NCI-H146 treated with DMSO at 0.1 percent for 48 hours (cell line): ENCODE measurements around the gene POU2F3.

Experiments used
- DNase-seq: peaks from one replicate; lab custom pipeline; 2025; ENCODE audit not compliant: unreplicated experiment; lab: John Stamatoyannopoulos, UW

The POU2F3 gene

DNA sequence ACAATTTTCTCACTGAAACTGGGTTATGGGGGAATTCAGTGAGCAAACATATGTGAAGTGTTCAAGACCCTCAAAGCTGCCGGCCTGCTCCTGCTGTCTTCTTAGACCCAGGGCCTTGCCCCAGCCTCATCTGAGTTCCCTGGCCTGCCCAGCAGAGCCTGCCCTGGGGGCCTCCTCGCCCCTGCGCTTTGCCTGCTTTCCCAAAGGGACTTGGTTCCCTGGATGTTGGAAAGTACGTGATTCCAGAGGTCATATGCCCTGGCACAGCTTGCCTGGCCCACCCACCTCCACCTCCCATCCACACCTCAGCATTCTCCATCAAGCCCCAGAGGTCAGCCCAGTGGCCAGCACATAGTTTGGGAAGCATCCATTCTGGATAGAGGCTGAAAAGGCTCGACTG, 13.7 kb upstream of the POU2F3 start:
- no peak for DNase-seq

DNA sequence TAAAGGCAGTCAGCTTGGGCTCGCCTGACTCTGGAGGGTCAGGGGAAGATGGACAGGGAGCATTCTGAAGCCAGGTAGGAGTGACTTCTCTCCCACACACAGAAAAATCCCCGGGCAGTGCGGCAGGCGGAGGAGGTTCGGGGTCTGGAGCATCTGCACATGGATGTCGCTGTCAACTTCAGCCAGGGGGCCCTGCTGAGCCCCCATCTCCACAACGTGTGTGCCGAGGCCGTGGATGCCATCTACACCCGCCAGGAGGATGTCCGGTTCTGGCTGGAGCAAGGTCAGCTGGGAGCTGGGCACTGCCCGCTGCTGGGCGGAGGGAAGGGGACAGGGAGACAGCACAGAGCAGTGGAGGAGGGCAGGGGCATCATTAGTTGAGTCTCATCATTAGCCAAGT, 13.2 kb upstream of the POU2F3 start:
- DNase-seq = no peak

DNA sequence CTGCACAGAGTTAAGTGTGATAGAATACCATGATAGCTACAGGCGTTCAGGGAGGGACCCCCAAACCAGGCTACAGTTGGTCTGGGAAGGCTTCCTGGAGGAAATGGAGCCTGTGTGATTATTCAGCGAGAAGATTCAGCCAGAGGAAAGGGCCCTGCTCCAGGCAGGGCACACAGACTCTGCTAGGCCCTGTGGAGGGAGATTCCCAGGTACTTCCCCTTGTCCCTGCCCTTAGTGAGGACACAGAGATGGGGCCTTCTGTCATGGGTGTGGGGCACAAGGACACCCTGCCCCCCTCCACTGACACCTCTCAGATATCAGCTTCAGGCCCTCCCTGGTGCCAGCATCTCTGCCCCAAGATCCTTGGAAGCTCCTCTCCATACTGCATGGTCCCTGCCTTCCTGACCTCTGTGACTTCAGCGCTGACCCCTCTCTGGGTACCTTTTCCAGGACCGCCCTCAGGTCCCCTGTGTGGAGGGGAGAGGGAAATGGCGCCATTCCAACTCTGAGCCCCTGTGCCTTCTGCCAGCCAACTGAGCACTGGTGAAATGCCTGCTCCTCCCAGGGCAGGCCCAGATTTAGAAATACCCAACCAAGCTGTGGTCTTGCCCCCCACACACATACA, 12.6 kb upstream of the POU2F3 start:
- no peak for DNase-seq

DNA sequence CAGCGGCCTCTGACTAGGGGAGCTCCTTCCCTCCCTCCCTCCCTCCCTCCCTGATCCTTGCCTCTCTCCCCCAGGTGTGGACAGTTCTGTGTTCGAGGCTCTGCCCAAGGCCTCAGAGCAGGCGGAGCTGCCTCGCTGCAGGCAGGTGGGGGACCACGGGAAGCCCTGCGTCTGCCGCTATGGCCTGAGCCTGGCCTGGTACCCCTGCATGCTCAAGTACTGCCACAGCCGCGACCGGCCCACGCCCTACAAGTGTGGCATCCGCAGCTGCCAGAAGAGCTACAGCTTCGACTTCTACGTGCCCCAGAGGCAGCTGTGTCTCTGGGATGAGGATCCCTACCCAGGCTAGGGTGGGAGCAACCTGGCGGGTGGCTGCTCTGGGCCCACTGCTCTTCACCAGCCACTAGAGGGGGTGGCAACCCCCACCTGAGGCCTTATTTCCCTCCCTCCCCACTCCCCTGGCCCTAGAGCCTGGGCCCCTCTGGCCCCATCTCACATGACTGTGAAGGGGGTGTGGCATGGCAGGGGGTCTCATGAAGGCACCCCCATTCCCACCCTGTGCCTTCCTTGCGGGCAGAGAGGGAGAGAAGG, 11.1 kb upstream of the POU2F3 start:
- DNase-seq = no peak

DNA sequence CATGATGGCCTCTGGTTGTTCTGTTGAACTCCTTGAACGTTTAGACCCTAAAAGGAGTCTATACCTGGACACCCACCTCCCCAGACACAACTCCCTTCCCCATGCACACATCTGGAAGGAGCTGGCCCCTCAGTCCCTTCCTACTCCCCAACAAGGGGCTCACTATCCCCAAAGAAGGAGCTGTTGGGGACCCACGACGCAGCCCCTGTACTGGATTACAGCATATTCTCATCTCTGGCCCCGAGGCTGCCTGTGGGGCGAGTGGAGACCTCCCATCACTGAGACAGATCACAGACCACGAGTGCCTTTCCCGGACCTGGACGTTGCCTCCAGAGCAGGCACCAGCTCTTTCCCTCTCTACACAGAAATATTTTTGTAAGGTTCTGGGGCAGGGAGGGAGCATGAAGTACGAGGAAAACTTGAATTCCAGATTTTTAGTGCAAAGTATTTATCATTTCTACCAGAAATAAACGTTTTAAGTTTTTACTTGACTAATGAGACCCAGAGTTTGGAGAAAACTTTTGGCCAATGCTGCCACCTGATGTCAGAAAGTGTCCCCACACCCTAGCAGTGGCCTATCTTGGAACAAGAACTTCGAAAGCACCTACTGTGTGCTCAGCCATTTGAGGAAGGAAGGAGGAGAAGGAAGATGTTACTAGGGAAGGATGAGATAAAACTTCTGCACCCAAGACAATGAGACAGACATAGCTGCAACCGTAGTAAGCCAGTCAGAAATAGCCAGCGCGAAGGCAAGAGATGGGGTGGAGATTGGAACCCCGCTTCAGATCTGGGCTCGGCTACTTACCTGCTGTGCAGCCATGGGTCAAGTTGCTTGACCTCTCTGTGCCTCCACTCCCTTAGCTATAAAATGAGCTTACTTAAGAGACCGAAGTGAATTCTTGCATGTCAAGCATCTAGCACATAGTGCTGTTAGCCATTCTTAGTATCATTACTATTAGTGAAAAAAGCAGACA, 10.2 kb upstream of the POU2F3 start:
- DNase-seq = no peak

DNA sequence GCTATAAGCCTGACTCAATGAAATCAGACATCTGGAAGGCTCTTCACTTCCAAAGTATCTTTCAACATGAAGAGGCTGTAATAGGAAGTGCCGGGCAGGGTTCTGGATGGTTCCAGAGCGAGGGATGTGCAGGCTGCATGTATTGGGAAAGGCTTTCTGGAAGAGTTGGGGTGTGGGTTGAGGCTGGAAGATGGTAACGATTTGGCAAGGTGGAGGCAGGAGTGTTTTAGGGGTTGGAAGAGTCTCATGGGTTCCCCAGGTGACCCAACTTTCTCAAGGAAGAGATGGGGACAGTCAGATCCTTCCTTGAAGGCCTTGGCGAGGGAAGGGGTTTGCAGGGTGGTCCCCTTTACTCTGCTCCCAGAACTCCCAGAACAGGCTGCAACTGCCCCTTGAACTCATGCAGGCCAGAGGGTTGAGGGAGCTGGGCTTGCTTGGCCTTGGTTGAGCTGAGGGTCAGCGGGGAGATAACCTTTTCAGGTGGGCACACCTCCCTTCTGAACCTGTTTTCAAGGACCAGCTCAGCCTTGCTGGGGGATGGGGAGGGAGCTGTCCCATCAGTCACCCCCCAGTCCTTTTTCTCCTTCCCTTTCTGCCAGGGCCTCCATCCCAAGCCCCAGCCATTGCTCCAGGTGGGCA, 9.4 kb upstream of the POU2F3 start:
- DNase-seq = no peak

DNA sequence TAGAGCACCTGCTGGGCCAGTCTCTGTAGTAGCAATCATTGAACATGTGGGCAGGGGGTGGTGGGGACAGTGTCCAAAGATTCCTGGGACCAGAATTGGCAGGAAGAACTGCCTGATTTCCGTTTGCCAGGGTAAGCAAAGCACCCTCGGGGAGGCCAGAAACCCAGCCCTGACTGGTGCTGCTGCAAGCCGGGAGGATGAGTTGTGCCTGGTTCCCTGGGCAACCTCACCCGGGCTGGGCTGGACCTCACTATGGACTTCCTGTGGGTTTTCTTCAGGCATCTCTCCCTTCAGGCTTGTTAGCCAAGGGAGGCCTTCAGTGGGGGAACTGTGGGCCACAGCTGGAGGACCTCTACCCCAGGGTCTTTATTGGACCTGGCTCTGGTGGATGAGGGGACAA, 8.0 kb upstream of the POU2F3 start:
- no peak for DNase-seq

DNA sequence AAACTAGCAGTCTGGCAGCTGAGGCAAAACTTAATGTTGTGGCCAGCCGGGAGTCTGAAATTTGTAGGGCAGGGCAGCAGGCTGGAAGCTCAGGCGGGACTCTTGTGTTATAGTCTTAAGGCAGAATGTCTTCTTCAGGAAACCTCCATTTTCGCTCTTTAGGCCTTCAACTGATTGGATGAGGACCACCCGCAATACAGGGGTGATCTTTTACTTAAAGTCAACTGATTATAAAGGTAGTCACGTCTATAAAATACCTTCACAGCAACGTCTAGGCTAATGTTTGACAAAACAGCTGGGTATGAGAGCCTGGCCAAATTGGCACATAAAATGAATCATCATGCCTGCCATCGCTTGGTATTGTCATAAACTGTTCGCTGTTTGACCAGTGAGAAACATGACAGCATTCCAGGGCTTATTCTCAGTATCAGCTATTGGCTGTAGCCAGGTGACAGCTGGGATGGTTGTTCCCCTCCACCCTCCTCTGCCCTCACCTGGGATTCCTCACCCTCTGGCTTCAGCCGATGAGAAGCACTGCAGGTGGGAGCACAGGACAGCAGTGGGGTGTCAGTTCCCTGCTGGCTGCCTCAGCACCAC, 6.6 kb upstream of the POU2F3 start:
- no peak for DNase-seq

DNA sequence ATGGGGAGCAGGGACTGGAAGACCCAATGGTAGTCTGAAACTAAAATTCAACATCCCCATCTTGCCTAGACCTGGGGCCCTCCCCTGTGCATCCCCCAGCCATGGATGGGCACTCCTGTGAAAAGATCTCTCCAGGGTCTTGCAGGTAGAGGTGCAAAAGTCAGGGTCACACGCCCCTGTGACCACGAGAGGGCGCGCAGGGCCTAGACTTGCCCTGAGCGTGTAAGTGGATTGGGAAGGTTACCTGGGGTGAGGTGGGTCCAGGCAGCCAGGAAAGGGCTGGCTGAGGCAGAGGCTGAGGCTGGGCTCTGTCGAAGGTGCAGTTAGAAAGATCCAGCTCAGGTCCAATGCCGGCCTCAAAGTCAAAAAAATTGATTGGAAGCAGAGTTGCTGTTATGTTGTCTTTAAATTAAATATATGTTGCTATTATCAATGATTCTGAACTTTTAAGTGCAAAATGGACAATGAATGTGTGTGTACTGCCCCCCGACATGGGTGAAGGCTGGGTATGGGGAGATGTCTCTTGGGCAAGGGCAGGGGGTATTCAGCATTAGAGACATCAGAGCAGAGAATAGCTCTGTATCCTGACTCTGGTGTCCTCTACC, 4.8 kb upstream of the POU2F3 start:
- DNase-seq = peak; percentile 14

DNA sequence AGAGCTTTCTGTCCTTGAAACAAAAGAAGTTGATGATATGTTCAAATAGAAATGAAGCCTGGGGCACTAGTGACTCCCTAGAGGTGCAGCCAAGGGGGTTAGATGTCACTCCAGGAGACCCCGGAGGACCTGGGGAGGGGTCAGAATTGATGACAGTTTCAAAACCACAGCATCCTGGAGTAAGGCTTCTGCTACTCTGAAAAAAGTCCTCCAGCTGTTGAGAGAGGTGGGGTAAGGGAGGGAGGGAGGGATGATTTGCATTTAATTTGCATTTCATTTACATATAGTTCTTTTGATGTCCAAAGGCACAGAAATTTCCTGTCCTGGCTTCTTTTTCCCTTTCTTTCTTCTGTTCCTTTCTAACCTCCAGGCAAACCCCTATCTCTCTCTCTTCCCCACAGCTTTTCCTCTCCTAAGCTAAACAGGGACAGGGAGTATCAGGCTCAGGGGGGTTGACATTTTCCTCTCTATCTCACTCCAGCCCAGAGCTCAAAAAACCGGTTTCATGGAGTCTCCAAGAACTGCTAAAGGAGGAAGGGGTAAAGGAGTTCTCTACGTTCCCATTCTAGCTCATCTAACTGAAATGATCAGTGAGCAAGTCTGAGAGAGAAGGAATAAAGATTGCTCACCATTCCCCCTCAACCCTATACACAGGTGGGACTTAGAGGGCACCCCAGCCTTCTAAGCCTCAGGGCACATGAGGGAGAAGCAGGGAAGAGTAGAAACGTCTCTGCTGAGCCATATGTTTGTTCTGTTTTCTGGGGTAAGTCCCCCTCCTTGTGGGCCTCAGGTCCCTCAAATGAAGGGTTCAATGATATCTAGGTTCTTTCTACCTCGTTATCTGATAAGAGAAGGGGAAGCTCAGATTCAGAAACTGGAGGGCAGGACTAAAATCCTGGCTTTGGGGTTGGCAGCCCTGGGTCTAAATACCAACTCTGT, 3.5 kb upstream of the POU2F3 start:
- DNase-seq = no peak

DNA sequence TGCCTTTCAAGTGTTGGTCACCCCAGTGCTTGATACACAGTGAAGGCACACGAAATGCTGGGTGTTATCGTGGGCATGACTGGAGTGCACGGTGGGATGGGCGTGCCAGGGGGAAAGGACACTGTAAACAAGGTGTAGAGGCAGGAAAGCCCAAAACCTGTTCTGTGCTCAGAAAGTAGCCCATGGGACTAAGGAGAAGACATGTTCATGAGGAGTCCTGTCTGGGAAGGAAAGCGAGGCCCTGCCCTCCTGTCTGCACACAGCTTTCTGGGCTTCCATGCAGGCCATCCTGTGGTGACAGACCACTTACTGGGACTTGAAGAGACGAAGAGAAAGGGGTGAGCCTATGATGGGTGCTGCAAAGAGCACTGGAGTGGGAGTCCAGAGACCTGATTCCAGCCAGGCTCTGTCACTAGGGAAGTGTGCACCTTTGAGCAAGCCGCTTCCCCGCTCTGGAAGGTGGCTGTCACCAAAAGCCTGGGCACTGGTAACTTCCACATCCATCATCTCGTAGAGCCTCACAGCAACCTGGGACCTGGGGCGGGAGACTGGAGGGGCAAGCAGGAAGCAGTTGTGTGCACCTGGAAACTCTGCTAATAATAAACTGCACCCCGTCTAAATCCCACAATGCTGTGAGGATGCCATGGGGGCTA, 846 bp upstream of the POU2F3 start:
- DNase-seq = no peak

DNA sequence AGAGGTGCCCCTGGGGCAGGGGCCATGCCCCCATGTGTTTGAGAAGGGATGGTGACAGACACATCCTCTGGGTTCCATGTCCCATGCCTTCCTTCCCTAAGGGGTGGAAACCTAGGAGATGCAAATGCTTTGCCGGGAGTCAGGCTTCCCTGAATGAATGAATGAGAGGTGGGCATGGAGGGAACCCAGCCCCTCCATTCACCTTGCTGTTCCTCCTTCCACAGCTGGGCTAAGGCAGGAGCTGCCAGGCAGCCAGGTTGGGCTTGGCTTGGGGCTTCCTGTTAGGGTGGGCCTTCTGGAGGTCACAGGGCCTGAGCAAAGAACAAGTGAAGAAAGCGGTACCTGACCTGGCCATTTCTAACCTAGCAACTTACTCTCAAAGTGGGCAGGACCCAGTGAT, 926 bp downstream of the POU2F3 start:
- no peak for DNase-seq

DNA sequence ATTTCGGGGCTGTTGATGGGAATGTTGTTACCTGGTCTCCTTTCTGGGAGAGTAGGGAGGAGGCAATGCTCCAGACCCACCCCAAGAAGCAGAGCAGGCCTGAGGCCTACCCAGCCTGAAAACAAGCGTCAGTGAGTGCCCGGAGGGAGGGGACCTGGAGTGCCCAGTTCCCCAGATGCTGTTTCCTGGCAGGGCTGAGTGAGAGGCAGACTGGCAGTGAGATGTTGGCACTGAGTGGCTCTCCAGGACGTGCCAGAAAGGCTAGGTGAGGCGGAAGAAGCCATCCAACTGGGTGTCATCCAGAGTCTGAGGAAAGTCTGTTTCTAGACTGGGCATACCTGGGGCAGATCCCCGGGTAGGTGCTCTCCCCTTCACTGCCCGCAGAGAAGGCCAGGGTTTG, 1.3 kb downstream of the POU2F3 start:
- no peak for DNase-seq

DNA sequence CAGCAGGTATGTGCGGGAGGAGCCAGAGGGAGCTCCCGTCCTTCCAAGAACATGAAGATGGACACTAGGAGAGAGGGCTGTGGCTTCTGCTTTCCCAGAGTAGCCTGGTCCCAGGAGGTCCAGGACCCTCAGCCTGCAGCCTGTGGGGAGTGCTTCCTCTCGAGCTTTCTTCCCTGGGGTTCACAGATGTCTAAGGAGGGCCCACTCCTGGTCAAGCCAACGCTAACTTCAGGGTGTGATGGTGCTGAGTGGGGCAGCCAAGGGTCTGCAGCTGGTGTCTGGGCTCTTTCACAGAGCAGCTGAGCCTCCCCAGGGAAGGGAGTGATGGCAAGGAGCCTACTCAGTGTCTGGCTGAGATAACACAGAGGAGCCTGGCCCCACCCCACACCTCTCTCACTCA, 3.3 kb downstream of the POU2F3 start:
- no peak for DNase-seq

DNA sequence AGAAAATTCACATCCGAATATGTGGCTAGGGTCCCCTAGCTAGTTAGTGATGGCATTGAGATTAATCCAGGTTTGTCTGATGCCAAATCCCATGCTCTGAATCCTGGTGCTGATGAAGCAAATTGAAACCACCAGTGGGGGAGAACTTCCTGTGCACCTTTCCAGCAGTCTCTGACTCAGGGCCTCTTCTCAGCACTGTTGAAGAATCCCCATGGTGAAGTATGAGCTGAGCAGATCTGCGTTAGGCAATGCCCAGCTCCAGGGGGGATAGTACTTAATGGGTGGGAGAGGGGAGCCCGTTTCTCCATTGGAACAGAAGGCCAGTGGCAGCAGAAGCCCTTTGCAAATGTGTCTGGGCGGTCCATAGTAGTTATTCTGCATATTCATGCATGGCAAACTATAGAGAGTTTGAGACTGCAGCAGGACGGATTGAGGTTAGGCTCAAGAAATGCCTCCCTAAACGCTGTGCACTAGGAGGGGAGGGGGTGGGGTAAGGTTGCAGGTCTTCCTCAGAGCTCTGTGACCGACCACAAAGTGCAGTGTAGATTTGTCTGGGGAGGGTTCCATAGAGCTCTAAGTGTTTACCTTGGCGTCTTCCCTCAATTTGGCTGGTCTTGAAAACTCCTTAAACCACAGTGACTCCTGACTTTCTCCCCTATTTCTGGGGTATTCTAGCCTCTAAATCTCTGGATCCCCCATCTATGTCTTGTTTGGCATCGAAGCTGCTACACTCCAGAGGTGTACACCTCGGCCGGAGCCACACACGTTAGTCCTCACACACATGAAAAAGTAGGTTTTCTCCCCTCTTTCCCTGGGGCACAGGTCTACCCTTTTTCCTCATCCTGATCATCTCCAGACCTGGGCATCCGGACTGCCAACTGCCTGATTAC, 4.8 kb downstream of the POU2F3 start:
- DNase-seq = no peak

DNA sequence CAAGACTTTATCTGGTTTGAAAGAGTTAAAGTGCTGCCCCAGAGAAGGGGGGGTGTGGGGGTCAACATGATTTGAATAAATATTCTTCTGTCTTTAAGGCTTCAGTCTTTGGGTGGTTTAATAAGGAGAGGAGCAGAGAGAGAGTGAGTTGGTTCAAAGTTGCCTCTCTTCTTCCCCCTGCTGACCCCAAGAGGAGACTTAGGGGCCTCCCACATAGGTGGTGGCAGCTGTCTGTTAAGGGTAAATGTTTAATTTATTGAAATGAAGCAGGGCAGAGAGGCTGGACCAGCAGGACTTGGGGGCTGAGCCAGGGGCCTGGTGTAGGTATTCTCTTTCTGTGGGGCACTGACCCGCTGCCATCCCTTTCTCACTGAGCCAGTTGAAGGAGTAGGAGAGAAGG, 5.5 kb downstream of the POU2F3 start:
- DNase-seq = no peak

DNA sequence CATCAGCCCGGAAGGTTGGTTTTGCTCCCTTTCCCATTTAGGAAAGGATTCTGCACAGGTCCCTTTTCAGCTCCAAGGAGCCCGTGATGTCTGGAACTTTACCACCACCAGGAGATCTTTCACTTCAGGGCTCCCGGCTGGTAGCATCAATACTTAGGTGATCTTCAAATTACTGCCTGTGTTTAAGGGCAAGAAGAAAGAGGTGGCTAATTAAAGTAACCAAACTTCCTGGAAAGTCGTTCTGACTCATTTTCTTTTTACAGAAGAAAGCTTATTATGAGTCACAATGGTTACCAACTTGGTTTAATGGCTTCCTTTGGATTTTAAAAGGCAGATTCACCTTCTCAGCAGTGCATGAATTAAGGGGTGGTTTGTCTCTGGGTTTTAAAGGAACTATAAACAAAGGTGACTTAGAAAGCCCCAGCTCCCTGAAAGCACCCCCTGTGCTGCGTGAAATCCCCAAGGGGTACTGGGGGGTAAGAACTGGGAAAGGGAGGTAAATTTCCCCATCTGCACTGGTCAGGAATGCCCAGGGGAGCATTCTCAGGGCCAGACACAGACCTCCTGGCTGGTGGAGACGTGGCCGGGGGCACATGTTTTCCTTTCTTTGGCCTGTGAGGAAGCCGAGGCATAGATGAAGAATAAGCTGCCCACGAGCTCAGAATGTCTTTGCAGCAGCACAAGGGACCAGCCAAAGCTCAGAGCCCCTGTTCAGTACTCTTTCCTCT, 8.8 kb downstream of the POU2F3 start:
- DNase-seq = no peak
